Esophagus squamous epithelium (tissue), 5 donors: ENCODE results near the gene PDZRN3. TPM values are rescaled to one million over a fixed set of nuclear protein-coding genes. Genes with fewer than 3 reads are reported as not detected.

Experiments
- DNase-seq: peaks from one replicate; lab custom pipeline; 2025; lab: John Stamatoyannopoulos, UW
- H3K27ac ChIP-seq, 4 donors: fragments of 200-600 bp; sonication (generic); one replicate each; pipeline ENCODE4 v1.5.1; 2016 to 2019; ENCODE audit warnings: mild to moderate bottlenecking in 1 of 4
- H3K27me3 ChIP-seq, 4 donors: fragments of 200-600 bp; sonication (generic); 1 replicate in 3 of 4; 2 replicates in 1 of 4; pipeline versions ENCODE4 v1.5.1 to v1.6.0; 2017 to 2021; ENCODE audit warnings: antibody characterized with exemption in 1 of 4
- H3K36me3 ChIP-seq, 3 donors: fragments of 200-600 bp; sonication (generic); one replicate each; pipeline ENCODE4 v1.5.1; 2016 to 2019
- H3K4me1 ChIP-seq, 3 donors: fragments of 200-600 bp; sonication (generic); one replicate each; pipeline ENCODE4 v1.5.1; 2017 to 2019
- H3K4me3 ChIP-seq, 4 donors: fragments of 200-600 bp; sonication (generic); 1 replicate in 3 of 4; 2 replicates in 1 of 4; pipeline ENCODE4 v1.5.1; 2016 to 2019; ENCODE audit warnings: mild to moderate bottlenecking in 2 of 4, moderate library complexity in 1 of 4
- H3K9me3 ChIP-seq, 3 donors: fragments of 200-600 bp; sonication (generic); one replicate each; pipeline ENCODE4 v1.5.1; 2016 to 2019
- POLR2A ChIP-seq, 4 donors: fragments of 450-650 bp; IDR thresholded peaks; one replicate each; pipeline ENCODE4 v1.6.1; 2017; ENCODE audit warnings: antibody characterized with exemption in 4 of 4, mild to moderate bottlenecking in 4 of 4, moderate library complexity in 3 of 4
- WGBS, 2 donors: methylation state at CpG; one replicate each; pipeline ENCODE4 v1.1.5; 2018; 5-methylcytosine and 5-hydroxymethylcytosine counted together
- intact Hi-C: fragments of 100-400 bp; cut with DNase I; formaldehyde crosslinking; loops from one replicate; pipeline ENCODE4 v1.15.0; 2022
- total RNA-seq, 4 donors: library from RNA; depleted of rRNA; stranded (reverse); fragments of >200 nt; gene quantifications; one replicate each; pipeline ENCODE4 v1.1.0, GENCODE V29; 2016
- TF ChIP-seq, protein P1 (sequence below), 6 experiments: fragments of 450-650 bp in 4 of 6; fragments of 200-600 bp in 2 of 6; sonication (generic) in 2 of 6; IDR thresholded peaks; one replicate each; pipeline ENCODE4 v1.5.1; 2016 to 2019; ENCODE audit warnings: antibody characterized with exemption in 6 of 6, mild to moderate bottlenecking in 4 of 6, moderate library complexity in 4 of 6
- donor health status: DM: yes; HTN: yes; CAD: no.

The PDZRN3 gene
- total RNA-seq, 4 donors from 2014 or later = 22.1 to 54.9 (median 38.9) TPM

DNA sequence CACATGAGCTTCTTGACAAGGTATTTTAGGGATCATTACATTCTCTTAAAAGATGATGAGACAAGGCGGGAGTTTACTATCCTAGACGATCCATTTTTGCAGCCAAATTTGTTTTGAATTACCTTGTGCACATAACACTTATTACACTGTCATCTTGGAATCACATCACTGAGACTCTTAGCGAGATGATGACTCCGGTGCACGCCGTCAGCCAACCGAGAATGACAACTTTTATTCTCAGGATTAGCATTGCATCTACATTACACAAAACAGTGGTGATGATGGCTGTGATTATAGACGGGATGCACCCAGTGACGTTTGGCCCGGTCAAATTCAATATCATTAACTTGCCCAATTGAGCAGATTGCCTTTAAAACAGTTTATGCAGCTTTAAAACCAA is 216.1 kb downstream of the PDZRN3 start:
- Histone ChIP-seq H3K27ac (peak overlapping the region in 3 of 4 donors; percentile 64 to 81 (median 81)), H3K9me3 (no peaks in the 10 kb centered on the region), H3K4me1 (peaks cover 0 to 55% (median 9%) of the 10 kb centered on the region in 3 donors), H3K4me3 (no peak overlapping the region), H3K27me3 (no peaks in the 10 kb centered on the region), H3K36me3 (no peaks in the 10 kb centered on the region)
- no peak for TF ChIP-seq POLR2A (IDR thresholded peaks at IDR 0.05)
- TF ChIP-seq, protein P1, sequence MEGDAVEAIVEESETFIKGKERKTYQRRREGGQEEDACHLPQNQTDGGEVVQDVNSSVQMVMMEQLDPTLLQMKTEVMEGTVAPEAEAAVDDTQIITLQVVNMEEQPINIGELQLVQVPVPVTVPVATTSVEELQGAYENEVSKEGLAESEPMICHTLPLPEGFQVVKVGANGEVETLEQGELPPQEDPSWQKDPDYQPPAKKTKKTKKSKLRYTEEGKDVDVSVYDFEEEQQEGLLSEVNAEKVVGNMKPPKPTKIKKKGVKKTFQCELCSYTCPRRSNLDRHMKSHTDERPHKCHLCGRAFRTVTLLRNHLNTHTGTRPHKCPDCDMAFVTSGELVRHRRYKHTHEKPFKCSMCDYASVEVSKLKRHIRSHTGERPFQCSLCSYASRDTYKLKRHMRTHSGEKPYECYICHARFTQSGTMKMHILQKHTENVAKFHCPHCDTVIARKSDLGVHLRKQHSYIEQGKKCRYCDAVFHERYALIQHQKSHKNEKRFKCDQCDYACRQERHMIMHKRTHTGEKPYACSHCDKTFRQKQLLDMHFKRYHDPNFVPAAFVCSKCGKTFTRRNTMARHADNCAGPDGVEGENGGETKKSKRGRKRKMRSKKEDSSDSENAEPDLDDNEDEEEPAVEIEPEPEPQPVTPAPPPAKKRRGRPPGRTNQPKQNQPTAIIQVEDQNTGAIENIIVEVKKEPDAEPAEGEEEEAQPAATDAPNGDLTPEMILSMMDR (IDR thresholded peaks at IDR 0.05) = no peak
- 77 to 88% methylated on average over 10 of the region's 10 CpGs for WGBS, 2 donors
- DNase-seq = no peak
- intact Hi-C loops = no loop called here

DNA sequence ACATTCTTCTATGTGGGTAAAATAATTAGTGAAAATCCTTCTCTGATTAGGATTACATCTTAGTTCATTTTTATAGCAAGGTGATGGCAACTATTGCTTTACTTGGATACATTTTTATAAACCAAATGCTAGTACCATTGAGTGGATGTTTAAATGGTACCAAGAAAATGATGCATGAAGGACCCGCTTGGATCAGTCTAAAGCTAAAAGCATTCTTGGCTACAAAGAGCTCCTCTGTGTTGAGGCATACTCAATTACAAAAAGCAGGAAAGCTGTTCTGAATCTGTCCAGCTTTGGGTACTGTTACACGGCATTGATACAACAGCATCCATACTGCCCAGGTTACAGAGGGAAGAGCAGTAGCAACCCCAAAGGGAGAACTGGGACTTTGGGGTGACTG is 217.2 kb downstream of the PDZRN3 start:
- Histone ChIP-seq H3K36me3 (no peaks in the 10 kb centered on the region), H3K4me3 (peak overlapping the region in 1 of 4 donors; percentile 41), H3K4me1 (peaks cover 0 to 60% (median 9%) of the 10 kb centered on the region in 3 donors), H3K9me3 (no peaks in the 10 kb centered on the region), H3K27ac (peak overlapping the region; percentile 21 to 81 (median 72)), H3K27me3 (no peaks in the 10 kb centered on the region)
- intact Hi-C loops = no loop called here
- DNase-seq = no peak
- TF ChIP-seq, protein P1 (IDR thresholded peaks at IDR 0.05) = no peak
- TF ChIP-seq POLR2A (IDR thresholded peaks at IDR 0.05) = no peak
- 59 to 85% methylated on average over 2 of the region's 2 CpGs for WGBS, 2 donors

DNA sequence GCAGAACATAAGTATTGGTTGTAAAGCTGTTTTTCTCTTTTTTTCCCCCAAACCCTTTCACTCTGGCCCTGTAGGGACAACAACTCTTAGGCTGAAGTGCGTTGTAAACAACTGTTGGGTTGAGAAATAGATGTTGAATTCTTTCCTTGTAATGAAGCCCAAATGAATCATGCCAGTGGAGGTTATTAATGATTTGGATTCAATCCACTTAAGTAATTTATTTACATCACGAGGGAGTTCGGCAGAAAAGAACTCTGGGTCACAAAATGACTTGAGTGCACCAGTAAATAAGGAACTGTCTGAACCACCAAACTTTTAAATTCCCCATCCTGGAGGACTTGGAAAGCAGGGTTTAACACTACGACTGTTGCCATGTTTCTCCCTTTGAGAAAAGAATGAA is 218.9 kb downstream of the PDZRN3 start:
- TF ChIP-seq, protein P1 (IDR thresholded peaks at IDR 0.05) = no peak
- no peak for TF ChIP-seq POLR2A (IDR thresholded peaks at IDR 0.05)
- intact Hi-C loops = no loop called here
- no peaks in the 10 kb centered on the region for H3K36me3 ChIP-seq
- 21 to 58% methylated on average over 4 of the region's 4 CpGs for WGBS, 2 donors
- H3K9me3 ChIP-seq = no peaks in the 10 kb centered on the region
- no peaks in the 10 kb centered on the region for H3K27me3 ChIP-seq
- no peak for DNase-seq
- peak overlapping the region in 3 of 4 donors; percentile 64 to 81 (median 81) for H3K27ac ChIP-seq
- H3K4me1 ChIP-seq = peaks cover 0 to 72% (median 15%) of the 10 kb centered on the region in 3 donors
- H3K4me3 ChIP-seq = peak overlapping the region in 2 of 4 donors; percentile 13 to 41

DNA sequence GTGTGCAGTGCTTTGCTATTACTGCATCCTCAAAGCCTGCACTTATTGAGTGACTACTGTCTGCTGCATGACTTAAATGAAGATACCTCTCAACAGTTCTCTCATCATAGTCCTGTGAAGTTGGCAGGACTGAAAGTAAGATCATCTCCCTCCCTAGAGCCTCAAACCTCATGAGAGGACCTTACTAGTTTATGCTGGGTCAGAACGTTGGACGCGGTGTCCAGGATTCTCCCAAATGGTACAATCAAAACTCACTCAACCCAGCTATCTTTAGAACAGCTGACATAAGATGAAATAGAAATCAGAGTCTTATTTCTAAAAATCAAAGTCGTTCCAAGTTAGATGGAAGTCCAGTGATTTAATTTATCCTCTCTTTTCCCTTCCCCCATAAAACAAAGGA is 219.7 kb downstream of the PDZRN3 start:
- intact Hi-C loops = no loop called here
- H3K9me3 ChIP-seq = no peaks in the 10 kb centered on the region
- 61 to 89% methylated on average over 4 of the region's 4 CpGs for WGBS, 2 donors
- H3K4me3 ChIP-seq = no peak overlapping the region
- peaks cover 0 to 75% (median 15%) of the 10 kb centered on the region in 3 donors for H3K4me1 ChIP-seq
- H3K27ac ChIP-seq = peak overlapping the region; percentile 22 to 81 (median 63)
- TF ChIP-seq, protein P1 (IDR thresholded peaks at IDR 0.05) = no peak
- no peak for TF ChIP-seq POLR2A (IDR thresholded peaks at IDR 0.05)
- DNase-seq = no peak
- H3K27me3 ChIP-seq = no peaks in the 10 kb centered on the region
- H3K36me3 ChIP-seq = no peaks in the 10 kb centered on the region

DNA sequence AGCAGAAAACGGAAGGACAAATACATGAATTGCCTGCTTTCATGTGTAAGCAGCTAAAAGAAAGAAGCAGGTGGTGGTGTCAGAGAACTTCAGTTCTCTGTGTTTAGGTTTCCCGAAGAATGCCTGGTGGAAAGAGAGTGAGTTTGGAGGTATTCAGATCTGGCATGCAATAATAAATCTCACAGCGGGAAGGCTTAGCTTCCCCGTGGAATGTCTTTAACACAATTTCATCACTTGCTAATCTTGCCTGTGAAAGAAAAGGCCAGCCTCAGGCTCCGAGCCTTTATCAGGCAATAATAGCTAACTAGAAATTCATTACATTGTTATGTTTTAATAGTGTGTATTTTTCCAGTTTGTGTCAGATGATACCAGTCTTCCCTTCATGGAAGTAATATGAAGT is 220.3 kb downstream of the PDZRN3 start:
- TF ChIP-seq, protein P1 (IDR thresholded peaks at IDR 0.05) = no peak
- no peak for TF ChIP-seq POLR2A (IDR thresholded peaks at IDR 0.05)
- intact Hi-C loops = no loop called here
- Histone ChIP-seq H3K27ac (peak overlapping the region; percentile 22 to 81 (median 63)), H3K9me3 (no peaks in the 10 kb centered on the region), H3K4me3 (no peak overlapping the region), H3K4me1 (peaks cover 0 to 71% (median 15%) of the 10 kb centered on the region in 3 donors), H3K27me3 (no peaks in the 10 kb centered on the region), H3K36me3 (no peaks in the 10 kb centered on the region)
- 69 to 82% methylated on average over 5 of the region's 5 CpGs for WGBS, 2 donors
- DNase-seq = no peak
